ENCODE data around the gene NUDT19.
"Not testable (repeated sequence)": the region's sequence is repeated elsewhere in the genome, so short reads cannot be mapped to it uniquely, and the experiment has no call there.

Gene NUDT19

GRCh38 chr19:32675720-32676185 lies 15.9 kb upstream of the NUDT19 start, which contains the start of gene RGS9BP:
TSS of gene RGS9BP (plus strand) at chr19:32675848. CDS start at chr19:32676264, 416 bp downstream.
- DNase-seq, result peak; percentile 83

DNA sequence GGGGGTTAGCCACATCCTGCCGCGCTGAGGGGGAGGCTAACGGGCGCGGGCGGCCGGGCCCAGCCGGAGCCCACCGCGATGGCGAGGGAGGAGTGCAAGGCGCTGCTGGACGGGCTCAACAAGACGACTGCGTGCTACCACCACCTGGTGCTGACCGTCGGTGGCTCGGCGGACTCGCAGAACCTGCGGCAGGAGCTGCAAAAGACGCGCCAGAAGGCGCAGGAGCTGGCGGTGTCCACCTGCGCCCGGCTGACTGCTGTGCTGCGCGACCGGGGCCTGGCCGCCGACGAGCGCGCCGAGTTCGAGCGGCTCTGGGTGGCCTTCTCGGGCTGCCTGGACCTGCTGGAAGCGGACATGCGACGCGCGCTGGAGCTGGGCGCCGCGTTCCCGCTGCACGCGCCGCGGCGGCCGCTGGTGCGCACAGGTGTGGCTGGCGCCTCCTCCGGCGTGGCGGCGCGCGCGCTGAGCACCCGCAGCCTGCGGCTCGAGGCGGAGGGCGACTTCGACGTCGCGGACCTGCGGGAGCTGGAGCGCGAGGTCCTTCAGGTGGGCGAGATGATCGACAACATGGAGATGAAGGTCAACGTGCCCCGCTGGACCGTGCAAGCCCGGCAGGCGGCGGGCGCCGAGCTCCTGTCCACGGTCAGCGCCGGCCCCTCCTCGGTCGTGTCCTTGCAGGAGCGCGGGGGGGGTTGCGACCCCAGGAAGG lies 15.3 kb upstream of the NUDT19 start:
- DNase-seq, result peak; percentile 41

GRCh38 chr19:32676895-32677359 lies 14.7 kb upstream of the NUDT19 start:
- no peak for DNase-seq

- DNase-seq, result no peak
Observed at GRCh38 chr19:32677657-32678056, 14.0 kb upstream of the NUDT19 start.

DNA sequence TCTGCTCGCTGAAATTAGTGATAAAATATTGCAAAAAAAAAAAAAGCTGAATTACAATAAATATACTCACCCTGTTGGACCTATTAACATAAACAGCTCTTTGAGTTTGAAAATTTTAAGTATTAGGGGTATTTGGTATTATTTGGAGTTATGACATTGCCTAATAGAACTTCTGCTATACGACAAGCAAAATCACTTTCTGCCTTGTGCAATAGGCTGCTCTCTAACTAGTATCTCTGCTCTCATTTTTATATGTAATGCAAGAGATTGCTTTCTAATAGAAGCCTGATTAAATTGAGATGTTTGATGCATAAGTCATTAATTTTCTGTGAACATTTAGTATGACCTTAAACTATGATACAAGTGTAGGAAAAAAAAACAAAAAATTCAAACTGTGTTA lies 10.6 kb upstream of the NUDT19 start:
- DNase-seq, result no peak

GRCh38 chr19:32682317-32682716 lies 9.3 kb upstream of the NUDT19 start:
- DNase-seq, result no peak

DNA sequence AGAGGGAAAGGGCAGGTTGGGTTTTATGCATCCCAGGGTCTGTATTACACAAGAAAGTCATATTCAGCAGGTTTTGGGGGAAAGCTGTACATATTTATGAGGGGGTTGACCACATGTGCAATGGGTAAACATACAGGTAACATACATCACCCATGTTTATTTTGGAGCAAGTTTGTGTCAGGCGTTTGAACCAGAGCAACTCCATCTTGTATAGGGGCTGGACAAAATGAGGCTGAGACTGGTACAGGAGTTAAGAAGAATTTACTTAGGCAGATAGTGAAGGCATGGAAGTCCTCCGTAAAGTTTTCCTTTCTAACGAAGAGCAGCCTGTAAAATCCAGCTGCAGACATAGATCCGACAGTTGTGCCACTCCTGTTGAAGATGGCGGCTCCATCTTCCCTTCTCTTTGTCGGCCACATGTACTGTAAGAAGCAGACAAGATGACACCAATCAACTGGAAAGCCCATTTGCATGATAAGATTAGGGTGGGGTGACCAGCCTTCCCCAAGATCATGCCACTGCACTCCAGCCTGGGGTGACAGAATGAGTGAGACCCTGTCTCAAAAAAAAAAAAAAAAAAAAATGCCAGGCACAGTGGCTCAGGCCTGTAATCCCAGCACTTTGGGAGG lies 4.7 kb upstream of the NUDT19 start:
- no peak for DNase-seq

DNA sequence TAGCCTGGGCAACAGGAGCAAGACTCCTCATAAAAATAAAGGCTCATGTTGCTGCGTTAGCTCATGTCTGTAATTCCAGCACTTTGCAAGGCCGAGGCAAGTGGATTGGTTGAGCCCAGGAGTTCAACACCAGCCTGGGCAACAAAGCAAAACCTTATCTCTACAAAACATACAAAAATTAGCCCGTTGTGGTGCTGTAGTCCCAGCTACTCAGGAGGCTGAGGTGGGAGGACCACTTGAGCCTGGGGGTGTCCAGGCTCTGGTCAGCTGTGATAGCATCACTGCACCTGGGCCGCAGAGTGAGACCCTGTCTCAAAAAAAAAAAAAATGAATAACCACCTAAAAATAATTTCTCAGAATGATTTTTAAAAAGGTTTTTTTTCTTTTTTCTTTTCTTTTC lies 3.9 kb upstream of the NUDT19 start:
- DNase-seq, result no peak

- no peak for DNase-seq
Observed at GRCh38 chr19:32688311-32688710, 3.3 kb upstream of the NUDT19 start.

GRCh38 chr19:32691952-32692726 lies 518 bp downstream of the NUDT19 start:
- DNase-seq, result peak; percentile 61

GRCh38 chr19:32692727-32693061 lies 1.1 kb downstream of the NUDT19 start:
- DNase-seq, result no peak

DNA sequence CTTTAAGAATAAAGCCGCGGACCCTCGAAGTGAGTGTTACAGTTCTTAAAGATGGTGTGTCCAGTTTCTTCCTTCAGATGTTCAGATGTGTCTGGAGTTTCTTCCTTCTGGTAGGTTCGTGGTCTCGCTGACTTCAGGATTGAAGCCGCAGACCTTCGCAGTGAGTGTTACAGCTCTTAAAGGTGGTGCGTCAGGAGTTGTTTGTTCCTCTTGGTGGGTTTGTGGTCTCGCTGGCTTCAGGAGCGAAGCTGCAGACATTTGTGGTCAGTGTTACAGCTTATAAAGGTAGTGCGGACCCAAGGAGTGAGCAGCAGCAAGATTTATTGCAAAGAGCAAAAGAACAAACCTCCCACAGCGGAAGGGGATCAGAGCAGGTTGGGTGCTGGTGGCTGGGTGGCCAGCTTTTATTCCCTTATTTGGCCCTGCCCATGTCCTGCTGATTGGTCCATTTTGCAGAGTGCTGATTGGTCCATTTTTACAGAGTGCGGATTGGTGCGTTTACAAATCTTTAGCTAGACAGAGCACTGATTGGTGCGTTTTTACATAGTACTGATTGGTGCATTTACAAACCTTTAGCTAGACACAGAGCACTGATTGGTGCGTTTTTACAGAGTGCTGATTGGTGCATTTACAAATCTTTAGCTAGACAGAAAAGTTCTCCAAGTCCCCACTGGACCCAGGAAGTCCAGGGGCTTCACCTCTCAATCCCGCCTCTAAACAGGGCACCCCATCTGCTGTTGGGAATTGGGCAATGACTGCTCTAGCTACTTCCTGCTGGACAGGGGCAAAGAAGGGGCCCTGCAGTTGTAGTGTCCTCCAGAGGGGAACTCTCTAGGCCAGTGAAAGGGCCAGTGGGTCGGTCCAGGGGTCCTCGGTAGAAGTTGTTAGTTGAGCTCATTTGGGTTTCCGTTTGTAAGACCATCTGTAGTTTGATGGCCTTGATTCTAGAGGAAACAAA lies 1.8 kb downstream of the NUDT19 start:
- DNase-seq, result peak; percentile 23

GRCh38 chr19:32694316-32694715 lies 2.7 kb downstream of the NUDT19 start:
- not testable (repeated sequence) for DNase-seq

GRCh38 chr19:32694851-32695250 lies 3.2 kb downstream of the NUDT19 start:
- not testable (repeated sequence) for DNase-seq

GRCh38 chr19:32695506-32695905 lies 3.9 kb downstream of the NUDT19 start:
- not testable (repeated sequence) for DNase-seq

- DNase-seq, result not testable (repeated sequence)
Observed at GRCh38 chr19:32696771-32697170, 5.2 kb downstream of the NUDT19 start.

GRCh38 chr19:32700129-32700528 lies 8.5 kb downstream of the NUDT19 start:
- not testable (repeated sequence) for DNase-seq

GRCh38 chr19:32702010-32702409 lies 10.4 kb downstream of the NUDT19 start:
- DNase-seq, result no peak

DNA sequence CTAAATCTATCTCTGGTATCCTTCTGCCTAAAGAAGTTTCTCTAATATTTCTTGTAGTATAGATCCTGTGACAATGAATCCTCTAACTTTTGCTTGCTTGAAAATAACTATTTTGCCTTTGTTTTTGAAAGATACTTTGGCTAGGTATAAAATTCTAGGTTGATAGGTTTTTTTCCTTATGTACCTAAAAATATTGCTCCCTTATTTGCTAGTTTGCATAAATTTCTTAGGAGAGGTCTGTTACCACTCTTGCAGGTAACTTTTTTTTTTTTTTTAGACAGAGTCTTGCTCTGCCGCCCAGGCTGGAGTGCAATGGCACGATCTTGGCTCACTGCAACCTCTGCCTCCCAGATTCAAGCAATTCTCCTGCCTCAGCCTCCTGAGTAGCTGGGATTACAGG lies 12.4 kb downstream of the NUDT19 start:
- not testable (repeated sequence) for DNase-seq

DNA sequence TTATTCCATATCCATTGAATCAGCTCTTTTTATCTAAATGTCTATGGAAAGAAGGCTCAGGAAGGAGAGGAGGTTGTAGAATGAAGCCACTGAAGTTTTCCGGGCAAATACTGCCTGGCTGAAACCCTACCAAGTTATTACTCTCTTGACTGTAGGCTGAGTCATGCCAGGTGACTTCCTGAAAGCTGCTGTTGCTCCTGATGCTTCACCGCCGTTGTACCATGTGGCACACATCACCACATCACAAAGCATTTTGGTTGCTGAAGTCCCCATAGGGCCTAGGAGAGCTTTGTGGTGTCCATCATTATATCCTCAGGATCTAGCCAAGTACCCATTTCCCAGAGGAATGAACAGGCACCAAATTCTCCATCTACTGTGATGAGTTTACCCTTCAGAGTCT lies 16.8 kb downstream of the NUDT19 start:
- DNase-seq, result peak; percentile 54

GRCh38 chr19:32709032-32709431 lies 17.4 kb downstream of the NUDT19 start:
- DNase-seq, result no peak

DNA sequence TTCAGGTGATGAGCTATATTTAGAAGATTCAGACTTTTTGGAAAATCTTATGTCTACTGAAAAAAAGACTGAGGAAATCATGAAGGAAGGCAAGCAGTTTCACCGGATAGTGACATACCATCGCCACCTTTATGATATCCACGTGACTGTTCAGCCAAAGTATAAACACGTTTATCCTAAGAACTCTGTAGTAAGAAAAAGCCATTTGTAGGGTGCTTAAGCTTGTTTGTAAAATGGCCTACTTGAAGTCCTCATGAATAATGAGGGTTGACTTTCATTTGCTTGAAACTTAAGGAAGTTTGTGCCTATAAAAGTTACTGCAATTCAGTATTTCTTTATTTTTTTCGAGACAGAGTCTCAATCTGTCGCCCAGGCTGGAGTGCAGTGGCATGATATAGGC lies 20.1 kb downstream of the NUDT19 start:
- no peak for DNase-seq
